Suprapubic skin (tissue), 4 donors: Measurements from ENCODE around the gene RAB3B.

Source experiments
- EP300 ChIP-seq: sonication (generic); formaldehyde crosslinking; IDR thresholded peaks from one replicate; pipeline ENCODE4 v1.6.1; 2017; ENCODE audit warnings: antibody characterized with exemption
- POLR2A ChIP-seq, 2 donors: fragments of 450-650 bp; IDR thresholded peaks; one replicate each; pipeline ENCODE4 v1.6.1; 2017; ENCODE audit warnings: antibody characterized with exemption in 2 of 2, mild to moderate bottlenecking in 2 of 2, moderate library complexity in 2 of 2
- POLR2AphosphoS5 ChIP-seq, 3 donors: sonication (generic); formaldehyde crosslinking; IDR thresholded peaks; one replicate each; pipeline ENCODE4 v1.6.1; 2017; ENCODE audit warnings: antibody characterized with exemption in 3 of 3
- TF ChIP-seq, protein P1 (sequence below), 2 donors: fragments of 200-600 bp in 1 of 2; fragments of 450-650 bp in 1 of 2; sonication (generic) in 1 of 2; IDR thresholded peaks; one replicate each; pipeline ENCODE4 v1.5.1; 2016 to 2019; ENCODE audit warnings: antibody characterized with exemption in 2 of 2, mild to moderate bottlenecking in 1 of 2, moderate library complexity in 1 of 2

DNA sequence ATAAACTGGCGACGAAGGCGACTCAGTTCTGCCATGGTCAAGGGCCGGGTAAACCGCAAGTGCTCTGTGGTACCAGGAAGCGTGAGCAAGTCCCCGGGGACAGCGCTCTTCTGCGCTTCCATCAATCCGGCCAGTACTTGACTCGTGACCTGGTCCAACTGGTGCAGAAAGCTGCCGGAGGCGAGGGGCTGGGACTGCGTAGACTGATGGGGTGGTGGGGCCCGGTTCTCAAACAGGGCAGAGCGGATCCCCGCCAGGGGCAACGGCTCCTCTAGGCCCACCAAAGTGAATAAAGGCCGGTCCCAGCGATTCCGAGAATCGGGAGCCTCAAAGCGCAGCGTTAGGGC lies 42.3 kb upstream of the RAB3B start:
- TF ChIP-seq, protein P1, sequence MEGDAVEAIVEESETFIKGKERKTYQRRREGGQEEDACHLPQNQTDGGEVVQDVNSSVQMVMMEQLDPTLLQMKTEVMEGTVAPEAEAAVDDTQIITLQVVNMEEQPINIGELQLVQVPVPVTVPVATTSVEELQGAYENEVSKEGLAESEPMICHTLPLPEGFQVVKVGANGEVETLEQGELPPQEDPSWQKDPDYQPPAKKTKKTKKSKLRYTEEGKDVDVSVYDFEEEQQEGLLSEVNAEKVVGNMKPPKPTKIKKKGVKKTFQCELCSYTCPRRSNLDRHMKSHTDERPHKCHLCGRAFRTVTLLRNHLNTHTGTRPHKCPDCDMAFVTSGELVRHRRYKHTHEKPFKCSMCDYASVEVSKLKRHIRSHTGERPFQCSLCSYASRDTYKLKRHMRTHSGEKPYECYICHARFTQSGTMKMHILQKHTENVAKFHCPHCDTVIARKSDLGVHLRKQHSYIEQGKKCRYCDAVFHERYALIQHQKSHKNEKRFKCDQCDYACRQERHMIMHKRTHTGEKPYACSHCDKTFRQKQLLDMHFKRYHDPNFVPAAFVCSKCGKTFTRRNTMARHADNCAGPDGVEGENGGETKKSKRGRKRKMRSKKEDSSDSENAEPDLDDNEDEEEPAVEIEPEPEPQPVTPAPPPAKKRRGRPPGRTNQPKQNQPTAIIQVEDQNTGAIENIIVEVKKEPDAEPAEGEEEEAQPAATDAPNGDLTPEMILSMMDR (IDR thresholded peaks at IDR 0.05) = no peak
- TF ChIP-seq POLR2AphosphoS5 (IDR thresholded peaks at IDR 0.05) (no peak), POLR2A (IDR thresholded peaks at IDR 0.05) (no peak), EP300 (no peak)
